Keratinocyte (primary cell): ENCODE data around the gene AP5Z1. TPM values are rescaled to one million over a fixed set of nuclear protein-coding genes. Genes with fewer than 3 reads are reported as not detected.

Experiments
- DNase-seq: peaks from one replicate; pipeline ENCODE4 v3.0.0-alpha.2; 2011; ENCODE audit warnings: low read depth, missing footprints, low spot score
- FAIRE-seq: peaks from 2 replicates; lab custom pipeline; 2011; peaks lifted over from hg19 to GRCh38; lab: Jason Lieb, UNC
- H2AFZ ChIP-seq: 2 replicates; pipeline ENCODE4 v1.6.0; 2012; ENCODE audit warnings: low read length, control low read depth, inconsistent platforms; ENCODE audit not compliant: control insufficient read depth
- H3K27ac ChIP-seq: 2 replicates; pipeline ENCODE4 v1.5.1; 2011; ENCODE audit warnings: low read length; ENCODE audit not compliant: control insufficient read depth, insufficient read depth
- H3K27me3 ChIP-seq: 3 replicates; pipeline ENCODE4 v1.6.0; 2011; ENCODE audit warnings: low read length; ENCODE audit not compliant: control insufficient read depth, insufficient read depth; ENCODE audit errors: extremely low read depth
- H3K36me3 ChIP-seq, 2 experiments: 2 replicates in 1 of 2; 3 replicates in 1 of 2; pipeline ENCODE4 v1.5.1; 2011; ENCODE audit warnings: low read length in 2 of 2, mild to moderate bottlenecking in 1 of 2; ENCODE audit not compliant: control insufficient read depth in 2 of 2, insufficient read depth in 2 of 2; ENCODE audit errors: extremely low read depth in 1 of 2
- H3K4me1 ChIP-seq: 3 replicates; pipeline ENCODE4 v1.5.1; 2011; ENCODE audit warnings: low read length; ENCODE audit not compliant: control insufficient read depth, insufficient read depth; ENCODE audit errors: extremely low read depth
- H3K4me2 ChIP-seq: 3 replicates; pipeline ENCODE4 v1.6.0; 2011; ENCODE audit warnings: low read depth, low read length; ENCODE audit not compliant: control insufficient read depth, insufficient read depth; ENCODE audit errors: extremely low read depth
- H3K4me3 ChIP-seq, 3 experiments: fragments of 200-600 bp in 1 of 3; sonication (generic) in 1 of 3; 2 replicates in 2 of 3; 3 replicates in 1 of 3; pipeline ENCODE4 v1.5.1; 2011 to 2016; ENCODE audit warnings: low read length in 3 of 3, mild to moderate bottlenecking in 3 of 3, control low read depth in 2 of 3, inconsistent platforms in 1 of 3, low read depth in 1 of 3, mixed read lengths in 1 of 3, mixed run types in 1 of 3, moderate library complexity in 1 of 3; ENCODE audit not compliant: control insufficient read depth in 2 of 3, insufficient read depth in 2 of 3; ENCODE audit errors: extremely low read depth in 1 of 3
- H3K79me2 ChIP-seq: 2 replicates; pipeline ENCODE4 v1.6.0; 2012; ENCODE audit warnings: low read length; ENCODE audit not compliant: control insufficient read depth, insufficient read depth
- H3K9ac ChIP-seq: 3 replicates; pipeline ENCODE4 v1.6.0; 2011; ENCODE audit warnings: low read length; ENCODE audit not compliant: control insufficient read depth, insufficient read depth; ENCODE audit errors: extremely low read depth
- H3K9me1 ChIP-seq: 3 replicates; pipeline ENCODE4 v1.6.0; 2011; ENCODE audit warnings: low read length; ENCODE audit not compliant: control insufficient read depth, insufficient read depth; ENCODE audit errors: extremely low read depth
- H3K9me3 ChIP-seq: 2 replicates; pipeline ENCODE4 v1.5.1; 2012; ENCODE audit warnings: low read depth, low read length; ENCODE audit not compliant: control insufficient read depth
- H4K20me1 ChIP-seq: 3 replicates; pipeline ENCODE4 v1.6.0; 2011; ENCODE audit warnings: low read length; ENCODE audit not compliant: control insufficient read depth, insufficient read depth; ENCODE audit errors: extremely low read depth
- EZH2 ChIP-seq: IDR thresholded peaks from one replicate; pipeline ENCODE4 v1.6.1; 2012; ENCODE audit warnings: inconsistent platforms, mild to moderate bottlenecking, low read length, moderate library complexity
- dilution Hi-C: fragments of 300-500 bp; cut with MboI; formaldehyde crosslinking; loops from one replicate; pipeline ENCODE4 v1.7.0; 2020; ENCODE audit warnings: low sequenced_read_pairs; ENCODE audit not compliant: extremely low pct_ligation_motif_present
- polyA plus RNA-seq, 5 experiments: library from polyadenylated mRNA; depleted of rRNA in 3 of 5; stranded (reverse) in 3 of 5; stranded (forward) in 1 of 5; unstranded in 1 of 5; fragments of >200 nt; gene quantifications; 1 replicate in 1 of 5; 2 replicates in 3 of 5; 3 replicates in 1 of 5; pipeline versions ENCODE4 v1.2.1 to v1.2.3, GENCODE V29; 2011 to 2012; ENCODE audit warnings: missing spikeins in 2 of 5, low read depth in 1 of 5, low replicate concordance in 1 of 5
- TF ChIP-seq, protein P1 (sequence below), 3 experiments: IDR thresholded peaks in 1 of 3; conservative IDR thresholded peaks in 1 of 3; optimal IDR thresholded peaks in 1 of 3; 2 replicates in 2 of 3; 3 replicates in 1 of 3; pipeline versions ENCODE3 to v1.5.1; 2011; ENCODE audit warnings: low read length in 3 of 3, mild to moderate bottlenecking in 3 of 3, moderate library complexity in 2 of 3, control low read depth in 1 of 3, inconsistent platforms in 1 of 3; ENCODE audit not compliant: insufficient read depth in 2 of 3; ENCODE audit errors: extremely low read depth in 1 of 3

Gene AP5Z1
- polyA plus RNA-seq, 1 donor (not counting 4 experiments of a cell fraction or from before 2014, with no cell fraction given), result 12.6 TPM

- H4K20me1 ChIP-seq, result no peaks in the 10 kb centered on the region
These were observed 19.3 kb downstream of the AP5Z1 start for GRCh38 chr7:4794591-4795350.

GRCh38 chr7:4796453-4796852 lies 21.0 kb downstream of the AP5Z1 start:
- Histone ChIP-seq H3K9me1 (no peaks in the 10 kb centered on the region), H2AFZ (no peak overlapping the region), H3K4me2 (no peak overlapping the region), H3K9ac (no peak overlapping the region), H3K9me3 (no peaks in the 10 kb centered on the region), H3K79me2 (no peaks in the 10 kb centered on the region), H4K20me1 (no peaks in the 10 kb centered on the region), H3K36me3 (peaks cover 5 to 8% of the 10 kb centered on the region in 2 experiments), H3K27ac (no peak overlapping the region), H3K4me3 (no peak overlapping the region), H3K27me3 (no peaks in the 10 kb centered on the region), H3K4me1 (no peaks in the 10 kb centered on the region)
- TF ChIP-seq, protein P1, sequence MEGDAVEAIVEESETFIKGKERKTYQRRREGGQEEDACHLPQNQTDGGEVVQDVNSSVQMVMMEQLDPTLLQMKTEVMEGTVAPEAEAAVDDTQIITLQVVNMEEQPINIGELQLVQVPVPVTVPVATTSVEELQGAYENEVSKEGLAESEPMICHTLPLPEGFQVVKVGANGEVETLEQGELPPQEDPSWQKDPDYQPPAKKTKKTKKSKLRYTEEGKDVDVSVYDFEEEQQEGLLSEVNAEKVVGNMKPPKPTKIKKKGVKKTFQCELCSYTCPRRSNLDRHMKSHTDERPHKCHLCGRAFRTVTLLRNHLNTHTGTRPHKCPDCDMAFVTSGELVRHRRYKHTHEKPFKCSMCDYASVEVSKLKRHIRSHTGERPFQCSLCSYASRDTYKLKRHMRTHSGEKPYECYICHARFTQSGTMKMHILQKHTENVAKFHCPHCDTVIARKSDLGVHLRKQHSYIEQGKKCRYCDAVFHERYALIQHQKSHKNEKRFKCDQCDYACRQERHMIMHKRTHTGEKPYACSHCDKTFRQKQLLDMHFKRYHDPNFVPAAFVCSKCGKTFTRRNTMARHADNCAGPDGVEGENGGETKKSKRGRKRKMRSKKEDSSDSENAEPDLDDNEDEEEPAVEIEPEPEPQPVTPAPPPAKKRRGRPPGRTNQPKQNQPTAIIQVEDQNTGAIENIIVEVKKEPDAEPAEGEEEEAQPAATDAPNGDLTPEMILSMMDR (optimal IDR thresholded peaks at IDR 0.05 in 1 of 3, IDR thresholded peaks at IDR 0.05 in 1 of 3, conservative IDR thresholded peaks at IDR 0.05 in 1 of 3; ENCODE audit: extremely low read depth in 1 of 3, insufficient read depth in 2 of 3, low read length in 3 of 3), result no peak
- no peak for TF ChIP-seq EZH2
- no peak for DNase-seq
- dilution Hi-C loops, result no loop called here
- no peak for FAIRE-seq

More at GRCh38 chr7:4794591-4795350, 19.3 kb downstream of the AP5Z1 start:
- no peaks in the 10 kb centered on the region for H3K9me3 ChIP-seq
- dilution Hi-C loops, result no loop called here
- H3K9ac ChIP-seq, result no peak overlapping the region
- H3K27me3 ChIP-seq, result no peaks in the 10 kb centered on the region
- no peak for DNase-seq
- no peaks in the 10 kb centered on the region for H3K4me1 ChIP-seq
- TF ChIP-seq, protein P1 (optimal IDR thresholded peaks at IDR 0.05 in 1 of 3, IDR thresholded peaks at IDR 0.05 in 1 of 3, conservative IDR thresholded peaks at IDR 0.05 in 1 of 3; ENCODE audit: extremely low read depth in 1 of 3, insufficient read depth in 2 of 3, low read length in 3 of 3), result no peak
- TF ChIP-seq EZH2, result no peak
- H3K79me2 ChIP-seq, result no peaks in the 10 kb centered on the region
- H3K36me3 ChIP-seq, result peaks cover 14 to 16% of the 10 kb centered on the region in 2 experiments
- H2AFZ ChIP-seq, result no peak overlapping the region
- H3K4me3 ChIP-seq, result no peak overlapping the region
- H3K9me1 ChIP-seq, result no peaks in the 10 kb centered on the region
- no peak overlapping the region for H3K27ac ChIP-seq
- FAIRE-seq, result no peak
- no peak overlapping the region for H3K4me2 ChIP-seq
